ENCODE data around the gene KRT85.

DNA sequence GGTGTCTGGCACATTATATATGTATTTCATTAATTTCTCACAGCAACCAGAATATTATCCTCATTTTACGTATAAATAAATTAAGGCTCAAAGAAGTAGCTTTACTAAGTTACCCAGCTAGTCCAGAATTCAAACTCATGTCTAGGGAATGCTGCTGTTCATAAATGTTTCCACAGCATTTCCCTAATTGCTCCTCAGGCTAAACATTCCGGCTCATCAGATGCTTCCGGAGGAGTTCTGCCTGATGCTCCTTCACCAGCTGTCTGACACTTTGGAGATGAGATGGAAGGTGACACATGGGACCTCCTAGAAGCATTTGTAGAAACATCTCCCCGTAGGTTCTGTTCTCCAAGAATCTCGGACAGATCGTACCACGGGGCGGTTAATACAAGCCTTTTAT lies 12.1 kb downstream of the KRT85 start:
- TF ChIP-seq EZH2 (IDR thresholded peaks at IDR 0.05; ENCODE audit: low read length), result no peak
- TF ChIP-seq, protein P1, sequence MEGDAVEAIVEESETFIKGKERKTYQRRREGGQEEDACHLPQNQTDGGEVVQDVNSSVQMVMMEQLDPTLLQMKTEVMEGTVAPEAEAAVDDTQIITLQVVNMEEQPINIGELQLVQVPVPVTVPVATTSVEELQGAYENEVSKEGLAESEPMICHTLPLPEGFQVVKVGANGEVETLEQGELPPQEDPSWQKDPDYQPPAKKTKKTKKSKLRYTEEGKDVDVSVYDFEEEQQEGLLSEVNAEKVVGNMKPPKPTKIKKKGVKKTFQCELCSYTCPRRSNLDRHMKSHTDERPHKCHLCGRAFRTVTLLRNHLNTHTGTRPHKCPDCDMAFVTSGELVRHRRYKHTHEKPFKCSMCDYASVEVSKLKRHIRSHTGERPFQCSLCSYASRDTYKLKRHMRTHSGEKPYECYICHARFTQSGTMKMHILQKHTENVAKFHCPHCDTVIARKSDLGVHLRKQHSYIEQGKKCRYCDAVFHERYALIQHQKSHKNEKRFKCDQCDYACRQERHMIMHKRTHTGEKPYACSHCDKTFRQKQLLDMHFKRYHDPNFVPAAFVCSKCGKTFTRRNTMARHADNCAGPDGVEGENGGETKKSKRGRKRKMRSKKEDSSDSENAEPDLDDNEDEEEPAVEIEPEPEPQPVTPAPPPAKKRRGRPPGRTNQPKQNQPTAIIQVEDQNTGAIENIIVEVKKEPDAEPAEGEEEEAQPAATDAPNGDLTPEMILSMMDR (optimal IDR thresholded peaks at IDR 0.05 in 1 of 3, IDR thresholded peaks at IDR 0.05 in 1 of 3, conservative IDR thresholded peaks at IDR 0.05 in 1 of 3; ENCODE audit: extremely low read depth in 1 of 3, insufficient read depth in 2 of 3, low read length in 3 of 3), result no peak

Measured in keratinocyte (primary cell).